DLD1 (cell line): ENCODE measurements around the gene PLCD3.

ENCODE experiments used
- in situ Hi-C: cut with HindIII; loops from 2 replicates; pipeline ENCODE4 v1.10.0; 2017; ENCODE audit warnings: low sequenced_read_pairs

Gene PLCD3

DNA sequence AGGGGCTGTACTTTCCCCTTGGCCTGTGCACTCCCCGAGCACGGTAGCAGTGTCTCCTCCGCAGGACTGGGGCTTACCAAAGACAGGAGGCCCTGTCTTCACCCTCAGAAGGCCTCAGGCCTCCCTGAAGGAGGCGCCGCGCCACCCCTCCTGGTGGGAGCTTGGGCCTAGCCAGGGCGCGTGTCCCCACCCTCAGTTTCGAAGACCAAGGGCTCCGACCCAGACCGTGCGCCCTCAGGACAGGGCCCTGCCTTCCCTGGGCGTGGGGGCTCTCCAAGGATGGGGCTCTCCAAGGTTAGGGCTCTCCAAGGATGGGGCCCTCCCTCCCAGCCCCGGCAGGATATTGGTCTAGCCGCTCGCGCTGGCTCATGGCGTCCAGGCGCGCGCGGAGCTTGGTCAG, 11.8 kb downstream of the PLCD3 start:
- in situ Hi-C loops, result no loop called here

DNA sequence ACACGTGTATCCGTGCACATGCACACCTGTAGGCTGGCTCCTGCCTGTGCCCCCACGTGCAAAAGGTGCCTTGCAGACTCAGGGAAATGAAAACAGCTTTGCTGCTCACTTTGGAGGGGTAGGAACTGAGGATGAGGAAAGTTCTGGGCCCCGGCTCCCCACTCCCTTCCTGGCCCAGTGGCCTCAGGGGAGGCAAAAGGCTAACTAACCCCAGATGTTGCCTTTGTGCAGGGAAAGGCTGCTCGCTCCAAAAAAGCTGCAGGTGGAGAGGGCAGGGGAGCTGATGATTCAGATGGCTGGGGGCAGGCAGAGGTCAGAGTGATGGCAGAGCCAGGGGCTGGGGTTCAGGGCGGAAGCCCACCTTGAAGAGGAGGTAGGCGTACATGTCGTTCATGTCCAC, 12.4 kb downstream of the PLCD3 start:
- in situ Hi-C loops, result no loop called here

- in situ Hi-C loops, result no loop called here
Measured at GRCh38 chr17:45118691-45119090, 13.6 kb downstream of the PLCD3 start.

- in situ Hi-C loops, result no loop called here
Measured at GRCh38 chr17:45117848-45118646, 14.3 kb downstream of the PLCD3 start.

GRCh38 chr17:45117334-45117733, 15.0 kb downstream of the PLCD3 start:
- in situ Hi-C loops, result no loop called here

DNA sequence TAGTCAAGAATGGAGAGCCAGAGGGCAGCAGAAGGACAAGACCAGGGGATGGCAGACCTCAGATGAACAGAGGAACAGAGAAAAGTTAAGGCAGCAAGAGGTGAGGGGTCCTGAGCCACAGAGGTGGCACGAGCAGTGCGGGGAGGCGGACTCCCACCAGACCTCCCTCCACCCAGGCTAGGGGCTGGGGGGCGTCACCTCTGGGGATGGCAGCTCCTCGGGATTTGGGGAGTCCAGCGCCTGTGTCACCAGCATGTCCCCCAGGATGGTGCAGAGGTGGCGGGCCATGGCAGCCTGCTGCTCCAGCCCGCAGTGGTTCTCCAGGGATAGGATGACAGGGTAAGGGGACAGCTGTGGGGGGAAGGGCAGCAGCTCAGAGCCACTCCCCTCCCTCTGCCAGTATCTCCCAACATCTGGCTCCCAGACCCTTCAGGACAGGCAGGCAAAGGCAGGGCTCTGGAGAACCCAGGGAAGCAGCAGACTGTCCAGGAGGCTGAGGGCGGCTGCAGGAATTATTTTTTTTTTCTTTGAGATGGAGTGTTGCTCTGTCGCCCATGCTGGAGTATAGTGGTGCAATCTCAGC, 15.8 kb downstream of the PLCD3 start:
- in situ Hi-C loops, result no loop called here

GRCh38 chr17:45115871-45116270, 16.4 kb downstream of the PLCD3 start:
- in situ Hi-C loops, result no loop called here

- in situ Hi-C loops, result no loop called here
Measured at GRCh38 chr17:45115015-45115625, 17.2 kb downstream of the PLCD3 start.

DNA sequence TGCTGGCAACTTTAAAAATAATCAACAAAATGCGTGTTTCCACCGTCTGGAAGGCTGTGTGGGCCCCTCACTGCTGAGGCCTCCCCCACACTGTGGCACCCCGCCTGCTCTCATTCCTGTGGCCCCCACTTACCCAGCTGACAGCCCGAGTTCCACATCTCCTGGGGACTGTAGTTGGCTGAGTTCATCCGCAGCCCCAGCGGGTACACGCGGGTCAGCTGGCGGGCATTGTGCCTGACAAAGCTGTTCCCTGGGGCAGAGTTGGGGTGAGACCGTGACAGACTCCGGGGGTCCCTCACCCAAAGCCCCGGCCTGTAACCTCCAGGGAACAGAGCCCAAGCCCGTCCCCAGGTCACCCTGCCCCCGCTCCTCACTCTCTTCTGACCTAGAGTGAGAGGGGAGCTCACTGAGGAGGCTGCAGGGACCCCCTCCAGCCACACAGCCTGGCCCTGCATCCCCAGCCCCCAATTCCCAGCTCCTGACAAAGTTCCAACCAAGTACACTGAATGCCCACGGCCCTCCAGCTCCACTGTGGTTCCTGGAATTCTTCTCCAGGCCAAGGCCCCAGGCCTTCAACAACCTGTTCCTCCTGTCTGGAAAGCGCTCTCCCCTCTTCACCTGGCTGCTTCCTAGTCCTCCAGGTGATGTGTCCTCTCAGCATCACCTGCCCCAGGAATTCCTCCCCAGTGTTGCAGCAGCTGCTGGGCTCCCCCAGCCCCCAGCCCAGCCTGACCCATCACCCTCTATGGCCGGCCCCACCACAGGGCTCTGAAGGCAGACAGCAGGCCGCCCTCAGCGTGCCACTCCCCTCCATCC, 18.0 kb downstream of the PLCD3 start:
- in situ Hi-C loops, result no loop called here

DNA sequence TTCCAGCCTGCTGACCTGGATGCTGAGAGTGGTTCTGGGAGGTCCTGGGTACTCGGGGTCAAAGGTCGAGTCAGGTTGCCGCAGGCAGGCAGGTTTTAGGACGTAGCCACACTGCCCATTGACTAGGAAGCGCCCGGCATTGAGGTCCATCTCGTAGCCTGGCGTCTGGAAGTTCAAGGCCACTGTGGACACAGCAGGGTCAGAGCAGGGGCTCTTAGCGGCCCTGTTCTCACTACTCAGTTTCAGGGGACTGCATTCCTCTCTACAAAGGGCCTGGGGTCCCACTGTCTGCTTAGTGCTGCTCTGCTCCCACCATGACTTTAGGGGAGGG, 18.9 kb downstream of the PLCD3 start:
- in situ Hi-C loops, result no loop called here

DNA sequence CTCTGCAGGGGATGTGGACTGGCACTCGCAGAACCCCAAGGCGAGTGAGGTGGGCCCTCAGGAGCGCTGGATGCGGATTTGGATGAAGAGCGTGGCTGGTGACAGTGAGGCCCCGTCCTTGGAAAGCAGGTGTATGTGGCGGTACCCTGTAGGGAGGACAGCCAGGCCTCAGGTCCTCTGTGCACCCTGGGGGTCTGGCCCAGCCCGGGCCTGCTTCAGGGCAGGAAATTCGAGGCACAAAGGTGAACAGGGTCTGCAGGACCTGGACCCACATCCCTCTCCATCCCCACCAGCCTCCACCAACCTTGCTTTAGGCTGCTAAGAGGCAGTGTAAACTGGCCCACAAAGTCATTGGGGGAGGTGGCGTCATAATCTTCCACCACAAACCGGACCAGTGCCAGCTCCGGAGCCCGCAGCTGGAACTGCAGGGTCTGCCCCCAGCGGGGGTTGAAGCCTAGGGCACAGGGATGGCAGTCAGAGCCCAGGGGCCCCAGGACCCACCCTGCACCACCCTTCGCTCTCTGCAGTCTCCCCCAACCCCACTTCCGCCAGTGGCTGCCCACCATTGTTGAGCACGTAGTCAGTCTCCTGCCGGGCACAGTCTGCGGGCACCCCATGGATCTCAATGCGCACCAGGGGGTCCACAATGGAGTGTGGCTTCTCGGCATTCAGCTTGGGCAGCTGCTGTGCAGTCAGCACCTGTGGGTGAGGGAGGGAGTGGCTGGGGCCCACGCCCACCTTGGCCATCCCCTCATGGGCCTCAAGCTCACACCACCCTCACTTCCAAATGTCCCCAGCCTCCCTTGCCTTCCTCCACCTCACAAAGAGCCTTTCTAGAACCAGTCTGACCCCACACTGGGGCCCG, 19.5 kb downstream of the PLCD3 start:
- in situ Hi-C loops, result no loop called here

DNA sequence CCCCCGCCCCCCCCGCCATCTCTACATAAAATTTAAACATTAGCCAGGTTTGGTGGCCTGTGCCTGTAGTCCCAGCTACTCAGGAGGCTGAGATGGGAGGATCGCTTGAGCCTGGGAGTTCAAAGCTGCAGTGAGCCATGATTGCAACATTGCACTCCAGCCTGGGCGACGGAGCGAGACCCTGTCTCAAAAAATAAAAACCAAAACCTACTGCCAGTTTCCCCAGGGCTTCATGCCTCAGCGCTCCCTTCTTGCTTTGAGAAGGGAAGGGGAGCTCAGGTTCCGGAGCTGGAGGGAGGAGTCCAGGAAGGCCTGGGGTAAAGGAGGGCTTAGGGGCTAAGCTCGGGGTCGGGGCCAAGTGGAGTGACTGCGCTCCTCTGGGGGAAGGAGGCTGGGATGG, 20.5 kb downstream of the PLCD3 start:
- in situ Hi-C loops, result no loop called here

- in situ Hi-C loops, result no loop called here
Measured at GRCh38 chr17:45110676-45111611, 21.4 kb downstream of the PLCD3 start.

DNA sequence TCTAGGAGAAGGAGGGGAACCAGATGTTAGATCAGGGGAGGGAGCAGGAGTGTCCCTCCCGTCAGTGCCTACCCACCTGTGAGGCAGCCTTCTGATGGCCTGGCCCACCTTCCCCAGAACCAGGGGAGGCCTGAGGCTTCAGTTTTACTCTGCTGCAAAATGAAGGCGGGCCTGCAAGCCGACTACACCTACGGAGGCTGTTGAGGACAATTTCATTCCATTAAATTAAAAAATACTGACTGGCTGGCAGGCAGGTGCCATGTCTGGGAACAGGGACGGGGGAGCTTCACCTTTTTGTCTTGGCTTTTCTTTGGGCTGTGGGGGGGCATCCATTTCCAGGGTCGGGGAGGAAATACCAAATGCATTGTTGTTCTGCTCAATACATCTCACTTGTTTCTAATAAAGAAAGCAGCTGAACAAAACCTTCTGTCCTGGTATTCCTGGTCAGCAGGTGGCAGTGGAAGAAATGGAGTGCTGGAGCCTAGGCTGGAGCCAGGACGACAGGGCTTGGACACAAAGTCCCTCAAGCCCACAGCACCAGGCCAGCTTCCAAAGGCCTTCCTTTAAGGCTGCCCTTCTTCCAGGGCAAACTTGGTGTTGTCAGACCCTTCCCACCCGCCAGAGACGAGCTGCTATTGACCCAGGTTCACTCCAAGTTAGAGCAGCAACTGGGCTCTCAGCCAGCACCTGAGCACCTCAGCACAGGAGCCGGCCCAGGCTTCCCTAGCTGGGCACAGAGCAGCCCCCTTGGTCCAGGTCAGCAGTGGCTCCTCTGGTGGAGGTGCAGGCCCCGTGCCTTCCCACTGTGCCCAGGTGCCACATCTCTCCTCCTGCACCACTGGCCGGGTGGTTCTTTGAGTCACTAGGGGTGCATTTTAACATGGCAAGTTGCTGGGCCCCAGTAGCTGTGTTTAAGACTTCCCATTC, 23.5 kb downstream of the PLCD3 start:
- in situ Hi-C loops, result no loop called here

- in situ Hi-C loops, result no loop called here
Measured at GRCh38 chr17:45108051-45108450, 24.3 kb downstream of the PLCD3 start.

DNA sequence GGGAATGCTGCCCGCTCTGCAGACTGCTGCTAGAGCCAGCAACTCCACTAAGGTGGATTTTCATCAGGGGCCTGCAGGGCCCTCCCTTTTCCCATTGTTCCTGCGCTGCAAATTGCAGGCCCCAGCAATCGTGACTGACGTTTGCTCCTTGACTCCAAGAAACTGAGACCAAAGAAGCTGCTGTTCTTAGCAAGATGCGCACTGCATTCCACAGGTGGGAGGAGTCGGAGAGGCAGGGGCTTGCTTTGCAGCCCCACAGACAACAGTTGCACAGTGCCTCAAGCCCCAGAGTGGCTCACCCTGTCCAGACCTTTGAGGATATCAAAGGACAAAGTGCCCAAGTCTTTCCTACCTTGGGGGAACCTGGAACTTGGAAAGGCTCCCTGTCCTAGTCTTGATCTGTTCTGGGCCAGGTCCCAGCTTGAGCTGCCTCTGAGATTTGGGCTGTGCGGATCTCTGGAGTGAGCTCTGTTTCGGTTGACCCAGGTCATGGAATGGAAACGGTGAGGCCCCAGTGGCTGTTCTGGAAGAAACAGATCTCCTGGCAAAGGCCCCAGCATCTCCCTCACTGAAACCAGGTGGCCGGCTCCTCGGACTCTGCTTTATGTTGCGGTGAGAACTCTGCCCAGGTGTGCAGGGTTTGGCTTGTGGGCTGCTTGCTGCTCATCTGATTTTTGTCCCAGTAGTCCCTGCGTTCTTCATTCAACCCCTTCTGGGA, 24.9 kb downstream of the PLCD3 start:
- in situ Hi-C loops, result no loop called here

- in situ Hi-C loops, result no loop called here
Measured at GRCh38 chr17:45106582-45106981, 25.7 kb downstream of the PLCD3 start.

GRCh38 chr17:45106096-45106495, 26.2 kb downstream of the PLCD3 start:
- in situ Hi-C loops, result no loop called here
